Smooth muscle cell of bladder (primary cell): ENCODE data around the gene NKD2. TPM values are rescaled to one million over a fixed set of nuclear protein-coding genes. Genes with fewer than 3 reads are reported as not detected.

ENCODE experiments used
- total RNA-seq: library from RNA; depleted of rRNA; stranded (reverse); fragments of >200 nt; gene quantifications from 2 replicates; pipeline ENCODE4 v1.2.3, GENCODE V29; 2014

Gene NKD2
- total RNA-seq = 12.0 and 25.7 TPM in 2 replicates

GRCh38 chr5:1008451-1009358, at the start of gene NKD2:
Gene NKD2 (plus strand): TSS chr5:1008802. CDS start chr5:1009058, 256 bp downstream.

Other genes starting within 250 kb of the NKD2 start
- under 0.01 and 0.09 TPM in 2 replicates for gene ZDHHC11B, start 224.1 kb upstream of the NKD2 start, total RNA-seq
- 1.00 and 1.7 TPM in 2 replicates for gene ZDHHC11, start 157.8 kb upstream of the NKD2 start, total RNA-seq
- gene BRD9, start 116.0 kb upstream of the NKD2 start, total RNA-seq = 42.4 and 45.2 TPM in 2 replicates
- 3.4 and 4.6 TPM in 2 replicates for gene TRIP13, start 115.9 kb upstream of the NKD2 start, total RNA-seq
- 13.5 and 16.1 TPM in 2 replicates for gene SLC12A7, start 103.3 kb downstream of the NKD2 start, total RNA-seq
- not detected in 2 replicates for gene SLC6A19, start 192.8 kb downstream of the NKD2 start, total RNA-seq
- not detected in 2 replicates for gene SLC6A18, start 216.6 kb downstream of the NKD2 start, total RNA-seq